Left lung (tissue), 10 donors: ENCODE measurements around the gene MCUB. TPM values are rescaled to one million over a fixed set of nuclear protein-coding genes. Genes with fewer than 3 reads are reported as not detected.

Experiments used
- ATAC-seq: fragments of 200-7000 bp; cut with Tn5 transposase; one replicate; pipeline ENCODE4 v1.9.1; 2020; ENCODE audit warnings: moderate library complexity
- DNase-seq, 4 donors: peaks; one replicate each; pipeline ENCODE4 v3.0.0-alpha.2; 2013 to 2020
- H3K27ac ChIP-seq, 2 donors: fragments of 200-600 bp; sonication (generic) in 1 of 2; one replicate each; pipeline versions ENCODE4 v1.5.0 to v1.8.0; 2020 to 2021
- H3K27me3 ChIP-seq, 2 donors: fragments of 200-600 bp; sonication (generic) in 1 of 2; one replicate each; pipeline versions ENCODE4 v1.5.0 to v1.8.0; 2020 to 2021
- H3K36me3 ChIP-seq, 2 donors: fragments of 200-600 bp; sonication (generic) in 1 of 2; one replicate each; pipeline versions ENCODE4 v1.5.0 to v1.8.0; 2020 to 2021
- H3K4me1 ChIP-seq, 2 donors: fragments of 200-600 bp; one replicate each; pipeline ENCODE4 v1.8.0; 2021
- H3K4me3 ChIP-seq, 2 donors: fragments of 200-600 bp; sonication (generic) in 1 of 2; one replicate each; pipeline versions ENCODE4 v1.5.0 to v1.8.0; 2020 to 2021; ENCODE audit warnings: mild to moderate bottlenecking in 1 of 2
- H3K9me3 ChIP-seq, 2 donors: fragments of 200-600 bp; sonication (generic) in 1 of 2; one replicate each; pipeline versions ENCODE4 v1.5.0 to v1.8.0; 2020 to 2021
- CTCF ChIP-seq, 2 donors: fragments of 200-600 bp; sonication (generic) in 1 of 2; IDR thresholded peaks; one replicate each; pipeline versions ENCODE4 v1.5.0 to v1.8.0; 2021; ENCODE audit warnings: antibody characterized with exemption in 2 of 2
- intact Hi-C, 2 donors: fragments of 100-400 bp; cut with DNase I; formaldehyde crosslinking; loops; one replicate each; pipeline versions ENCODE4 v1.11.2 to v1.14.2; 2022
- polyA plus RNA-seq, 6 donors: library from polyadenylated mRNA; unstranded; fragments of 120-200 nt; gene quantifications; one replicate each; pipeline ENCODE4 v1.2.1, GENCODE V29; 2013; ENCODE audit not compliant: insufficient read length in 6 of 6
- total RNA-seq, 2 donors: library from RNA; stranded (reverse); fragmentation: NEBNext Ultra II Directional; extraction: Animal tissue kit (Norgen Biotek cat#: 25700); gene quantifications; one replicate each; pipeline ENCODE4 v1.2.1, GENCODE V29; 2021
- donor health status: DM: no; HTN: yes; CAD: no.
- donor health status: DM: no; HTN: no; CAD: no.

The MCUB gene
- total and polyA plus RNA-seq, 8 donors: 5.3 to 28.2 (median 6.2) TPM

GRCh38 chr4:109730619-109731545, 170.8 kb downstream of the MCUB start:
- Histone ChIP-seq H3K4me1 (peaks cover 0 to 18% of the 10 kb centered on the region in 2 donors), H3K27ac (peak overlapping the region; percentile 72 to 77), H3K36me3 (no peaks in the 10 kb centered on the region), H3K9me3 (no peaks in the 10 kb centered on the region), H3K27me3 (no peaks in the 10 kb centered on the region), H3K4me3 (peak overlapping the region; percentile 82 to 90)
- DNase-seq: no peak
- no peak for TF ChIP-seq CTCF (IDR thresholded peaks at IDR 0.05)
- no peak for ATAC-seq
- intact Hi-C loops: no loop called here

DNA sequence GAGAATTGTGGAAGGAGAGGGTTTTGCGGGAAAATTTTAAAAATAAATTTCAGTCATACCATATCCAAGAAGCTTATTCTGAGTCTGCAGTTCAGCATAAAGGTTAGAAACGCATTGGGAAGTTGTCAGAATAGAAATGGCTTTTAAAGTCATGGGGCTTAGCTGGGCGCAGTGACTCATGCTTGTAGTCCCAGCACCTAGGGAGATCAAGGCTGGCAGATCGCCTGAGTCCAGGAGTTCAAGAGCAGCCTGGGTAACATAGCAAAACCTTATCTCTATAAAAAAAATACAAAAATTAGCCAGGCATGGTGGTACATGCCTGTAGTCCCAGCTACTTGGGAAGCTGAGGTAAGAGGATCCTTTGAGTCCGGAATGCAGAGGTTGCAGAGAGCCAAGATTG, 173.7 kb downstream of the MCUB start:
- intact Hi-C loops: no loop called here
- no peaks in the 10 kb centered on the region for H3K9me3 ChIP-seq
- H3K27me3 ChIP-seq: no peaks in the 10 kb centered on the region
- no peak overlapping the region for H3K27ac ChIP-seq
- no peak for TF ChIP-seq CTCF (IDR thresholded peaks at IDR 0.05)
- H3K4me1 ChIP-seq: peaks cover 0 to 7% of the 10 kb centered on the region in 2 donors
- ATAC-seq (no peak), DNase-seq (no peak)
- H3K36me3 ChIP-seq: no peaks in the 10 kb centered on the region
- no peak overlapping the region for H3K4me3 ChIP-seq

GRCh38 chr4:109735566-109736365, 175.7 kb downstream of the MCUB start:
- Histone ChIP-seq H3K27ac (peak overlapping the region; percentile 6 to 27), H3K9me3 (no peaks in the 10 kb centered on the region), H3K36me3 (no peaks in the 10 kb centered on the region), H3K4me3 (no peak overlapping the region), H3K27me3 (no peaks in the 10 kb centered on the region), H3K4me1 (no peaks in the 10 kb centered on the region)
- DNase-seq (no peak), ATAC-seq (peak; percentile 50)
- TF ChIP-seq CTCF (IDR thresholded peaks at IDR 0.05): no peak
- intact Hi-C loops: no loop called here

Other genes starting within 250 kb of the MCUB start
- gene SEC24B, start 126.4 kb upstream of the MCUB start, total RNA-seq: 10 to 100 TPM; 27.0 to 28.2 TPM
- 10 to 100 TPM; 35.6 to 42.8 (median 38.3) TPM for gene SEC24B, start 126.4 kb upstream of the MCUB start, polyA plus RNA-seq
- 10 to 100 TPM; 15.9 to 28.6 TPM for gene CASP6, start 143.2 kb downstream of the MCUB start, total RNA-seq
- gene CASP6, start 143.2 kb downstream of the MCUB start, polyA plus RNA-seq: 10 to 100 TPM; 40.2 to 53.4 (median 45.0) TPM
- gene PLA2G12A, start 169.8 kb downstream of the MCUB start, total RNA-seq: 10 to 100 TPM; 28.2 to 58.4 TPM
- gene PLA2G12A, start 169.8 kb downstream of the MCUB start, polyA plus RNA-seq: 10 to 100 TPM; 20.6 to 39.8 (median 32.2) TPM
- 100 to 1,000 TPM in 1 of 2 donors, 10 to 100 TPM in 1; 66.8 to 115 TPM for gene CFI, start 241.8 kb downstream of the MCUB start, total RNA-seq
- gene CFI, start 241.8 kb downstream of the MCUB start, polyA plus RNA-seq: 100 to 1,000 TPM in 2 of 6 donors, 10 to 100 TPM in 4; 72.0 to 114 (median 93.8) TPM